OCI-LY3 (cell line): ENCODE data around the gene ASB1.

ENCODE experiments used
- H2AFZ ChIP-seq: fragments of 200-600, 300-600 bp; shearing (Covaris generic); 2 replicates; pipeline ENCODE4 v1.6.0; 2014; ENCODE audit warnings: antibody characterized with exemption, low read depth, low read length
- H3K27ac ChIP-seq: fragments of 200-600, 300-600 bp; sonication (generic); 2 replicates; pipeline ENCODE4 v1.5.1; 2014; ENCODE audit warnings: mild to moderate bottlenecking, low read length, moderate library complexity, mixed read lengths
- H3K27me3 ChIP-seq: fragments of 200-600, 300-600 bp; sonication (generic); 2 replicates; pipeline ENCODE4 v1.6.1; 2014; ENCODE audit warnings: low read depth, low read length, mixed read lengths
- H3K36me3 ChIP-seq: fragments of 200-600, 300-600 bp; sonication (generic); replicated peaks from 2 replicates; pipeline ENCODE3; 2014; ENCODE audit warnings: low read depth, low read length, mixed read lengths
- H3K4me1 ChIP-seq: fragments of 300-600, 200-600 bp; sonication (generic); 2 replicates; pipeline ENCODE4 v1.6.1; 2014; ENCODE audit warnings: low read length, mixed read lengths
- H3K4me2 ChIP-seq: fragments of 200-600, 300-600 bp; sonication (generic); 2 replicates; pipeline ENCODE4 v1.6.1; 2014; ENCODE audit warnings: low read length, mixed read lengths
- H3K4me3 ChIP-seq: fragments of 300-600, 200-600 bp; sonication (generic); 2 replicates; pipeline ENCODE4 v1.5.1; 2014; ENCODE audit warnings: antibody characterized with exemption, mild to moderate bottlenecking, low read length, moderate library complexity
- H3K79me2 ChIP-seq: fragments of 300-600, 200-600 bp; shearing (Covaris generic); 2 replicates; pipeline ENCODE4 v1.6.1; 2014; ENCODE audit warnings: mild to moderate bottlenecking, low read length, mixed read lengths
- H3K9ac ChIP-seq: fragments of 300-600, 200-600 bp; shearing (Covaris generic); 2 replicates; pipeline ENCODE4 v1.6.0; 2014; ENCODE audit warnings: mild to moderate bottlenecking, low read length, moderate library complexity
- H3K9me3 ChIP-seq: fragments of 200-600, 300-600 bp; shearing (Covaris generic); 2 replicates; pipeline ENCODE4 v1.6.1; 2014; ENCODE audit warnings: low read length, mixed read lengths; ENCODE audit not compliant: insufficient read depth
- H4K20me1 ChIP-seq: fragments of 200-600, 300-600 bp; sonication (generic); 2 replicates; pipeline ENCODE4 v1.6.1; 2016; ENCODE audit warnings: low read length, mixed read lengths; ENCODE audit not compliant: insufficient read depth
- CTCF ChIP-seq: fragments of 200-600, 300-600 bp; sonication (generic); IDR thresholded peaks from 2 replicates; pipeline ENCODE4 v1.5.1; 2014; ENCODE audit warnings: antibody characterized with exemption, low read length, low read depth
- EZH2phosphoT487 ChIP-seq: fragments of 200-600 bp; shearing (Covaris generic); IDR thresholded peaks from 2 replicates; pipeline ENCODE4 v1.6.1; 2018; ENCODE audit warnings: antibody characterized with exemption, mixed run types, low read depth

ASB1 gene

GRCh38 chr2:238413368-238413767 is 13.4 kb upstream of the ASB1 start:
- Histone ChIP-seq H3K9me3 (no peaks in the 10 kb centered on the region), H4K20me1 (no peaks in the 10 kb centered on the region)

DNA sequence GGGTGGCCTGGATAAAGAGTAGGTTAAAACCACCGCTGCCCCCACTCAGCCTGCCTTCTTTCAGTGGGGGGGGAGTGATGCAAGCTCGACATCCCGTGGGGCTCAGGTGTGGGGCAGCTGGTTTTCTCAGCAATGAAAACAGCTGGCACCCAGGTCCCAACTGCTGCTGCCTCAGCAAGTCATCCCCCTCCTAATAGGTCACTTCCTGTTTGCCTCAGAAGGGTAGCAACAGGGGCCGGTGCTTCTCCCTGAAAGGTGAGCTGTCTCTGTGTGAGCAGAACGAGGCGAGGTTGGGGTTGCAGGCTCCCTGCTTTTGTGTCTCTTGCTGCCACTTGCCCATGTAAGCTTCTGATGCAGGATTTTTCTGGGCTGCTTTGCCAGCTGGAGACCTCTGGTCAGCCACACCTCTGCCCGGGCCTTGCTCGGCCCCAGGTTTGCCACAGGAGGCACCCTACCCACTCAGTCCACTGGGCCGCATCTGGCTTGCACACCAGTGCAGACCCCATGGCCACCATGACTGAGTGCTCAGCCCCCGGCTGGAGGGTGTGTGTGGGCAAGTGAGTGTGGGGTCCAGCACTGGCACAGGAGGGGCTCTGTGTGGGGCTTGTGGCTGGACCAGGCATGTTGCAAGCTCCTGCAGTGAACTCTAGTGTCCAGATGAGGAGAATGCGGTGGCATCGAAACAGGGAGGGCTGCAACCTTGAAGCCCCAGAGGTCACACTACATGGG is 11.5 kb upstream of the ASB1 start:
- Histone ChIP-seq H2AFZ (no peak overlapping the region), H4K20me1 (no peaks in the 10 kb centered on the region), H3K4me2 (no peak overlapping the region), H3K27ac (no peak overlapping the region), H3K27me3 (no peaks in the 10 kb centered on the region), H3K9me3 (no peaks in the 10 kb centered on the region), H3K36me3 (no peaks in the 10 kb centered on the region), H3K79me2 (no peaks in the 10 kb centered on the region), H3K4me1 (no peaks in the 10 kb centered on the region), H3K9ac (no peak overlapping the region), H3K4me3 (no peak overlapping the region)
- TF ChIP-seq EZH2phosphoT487, result no peak
- TF ChIP-seq CTCF, result no peak

More at GRCh38 chr2:238413368-238413767, 13.4 kb upstream of the ASB1 start:
- H2AFZ ChIP-seq, result no peak overlapping the region
- no peaks in the 10 kb centered on the region for H3K4me1 ChIP-seq
- no peak overlapping the region for H3K9ac ChIP-seq
- TF ChIP-seq CTCF (no peak), EZH2phosphoT487 (no peak)
- no peaks in the 10 kb centered on the region for H3K36me3 ChIP-seq
- no peak overlapping the region for H3K4me3 ChIP-seq
- no peaks in the 10 kb centered on the region for H3K27me3 ChIP-seq
- H3K27ac ChIP-seq, result no peak overlapping the region
- no peak overlapping the region for H3K4me2 ChIP-seq
- H3K79me2 ChIP-seq, result no peaks in the 10 kb centered on the region

- Histone ChIP-seq H3K79me2 (no peaks in the 10 kb centered on the region), H3K9me3 (no peaks in the 10 kb centered on the region), H2AFZ (no peak overlapping the region), H3K36me3 (no peaks in the 10 kb centered on the region), H3K4me1 (no peaks in the 10 kb centered on the region), H3K4me3 (no peak overlapping the region), H3K9ac (no peak overlapping the region), H3K27ac (no peak overlapping the region), H3K27me3 (no peaks in the 10 kb centered on the region), H4K20me1 (no peaks in the 10 kb centered on the region), H3K4me2 (no peak overlapping the region)
- TF ChIP-seq CTCF (no peak), EZH2phosphoT487 (no peak)
Measured at GRCh38 chr2:238415893-238416292, 10.8 kb upstream of the ASB1 start.

DNA sequence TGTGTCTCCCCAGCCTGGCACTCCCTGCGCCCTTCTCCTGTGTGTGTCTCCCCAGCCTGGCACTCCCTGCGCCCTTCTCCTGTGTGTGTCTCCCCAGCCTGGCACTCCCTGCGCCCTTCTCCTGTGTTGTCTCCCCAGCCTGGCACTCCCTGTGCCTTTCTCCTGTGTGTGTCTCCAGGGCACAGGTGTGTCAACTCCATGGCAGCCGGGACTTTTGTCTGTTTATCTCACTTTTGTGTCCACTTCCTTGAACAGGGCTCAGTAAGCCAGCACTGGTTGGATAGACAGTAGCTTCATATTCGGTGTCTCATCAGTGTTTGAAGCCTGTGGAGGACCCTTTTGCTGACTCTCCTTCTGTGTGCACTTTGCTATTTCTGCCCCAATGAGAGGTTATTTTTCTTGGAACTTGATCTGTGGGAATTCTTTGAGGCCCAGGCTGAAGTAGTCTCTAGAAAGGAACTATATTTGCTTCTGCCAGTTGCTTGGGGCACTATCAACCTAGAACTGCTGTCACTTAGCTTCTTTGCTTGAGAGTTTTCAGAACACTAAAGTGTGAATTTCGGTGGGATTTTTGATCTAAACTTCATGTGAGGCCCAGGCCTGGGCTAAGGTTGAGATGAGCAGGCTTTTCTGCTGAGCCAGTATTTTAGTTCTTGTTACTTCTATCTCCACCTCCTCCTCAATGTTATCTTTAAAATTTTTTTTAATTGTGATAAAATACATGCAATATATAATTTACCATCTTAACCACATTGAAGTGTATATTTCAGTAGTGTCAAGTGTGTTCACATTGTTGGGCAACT is 8.3 kb upstream of the ASB1 start:
- no peak overlapping the region for H2AFZ ChIP-seq
- H3K36me3 ChIP-seq, result no peaks in the 10 kb centered on the region
- no peaks in the 10 kb centered on the region for H4K20me1 ChIP-seq
- TF ChIP-seq CTCF (no peak), EZH2phosphoT487 (no peak)
- no peak overlapping the region for H3K4me3 ChIP-seq
- no peaks in the 10 kb centered on the region for H3K4me1 ChIP-seq
- H3K4me2 ChIP-seq, result no peak overlapping the region
- H3K27ac ChIP-seq, result no peak overlapping the region
- no peaks in the 10 kb centered on the region for H3K9me3 ChIP-seq
- H3K9ac ChIP-seq, result no peak overlapping the region
- H3K79me2 ChIP-seq, result no peaks in the 10 kb centered on the region
- no peaks in the 10 kb centered on the region for H3K27me3 ChIP-seq
